Upper lobe of left lung (tissue), 6 donors: ENCODE results near the gene CHCHD1. TPM values are rescaled to one million over a fixed set of nuclear protein-coding genes. Genes with fewer than 3 reads are reported as not detected.
"Not testable (repeated sequence)": the region's sequence is repeated elsewhere in the genome, so short reads cannot be mapped to it uniquely, and the experiment has no call there.

Experiments used
- ATAC-seq, 2 donors: fragments of 200-7000 bp; cut with Tn5 transposase; one replicate each; pipeline ENCODE4 v1.9.1; 2022; ENCODE audit warnings: mild to moderate bottlenecking in 2 of 2, moderate library complexity in 2 of 2; ENCODE audit not compliant: low FRiP score in 2 of 2
- DNase-seq, 2 donors: peaks; one replicate each; pipeline ENCODE4 v3.0.0-alpha.2; 2019 to 2020
- H3K27ac ChIP-seq, 4 donors: fragments of 200-600 bp; sonication (generic); one replicate each; pipeline ENCODE4 v1.5.1; 2016 to 2019
- H3K27me3 ChIP-seq, 4 donors: fragments of 200-600 bp; sonication (generic); one replicate each; pipeline ENCODE4 v1.5.1; 2017 to 2019
- H3K36me3 ChIP-seq, 4 donors: fragments of 200-600 bp; sonication (generic); one replicate each; pipeline ENCODE4 v1.5.1; 2016 to 2019
- H3K4me1 ChIP-seq, 4 donors: fragments of 200-600 bp; sonication (generic); one replicate each; pipeline ENCODE4 v1.5.1; 2018 to 2019
- H3K4me3 ChIP-seq, 4 donors: fragments of 200-600 bp; sonication (generic); one replicate each; pipeline ENCODE4 v1.5.1; 2017 to 2019; ENCODE audit warnings: mild to moderate bottlenecking in 2 of 4, moderate library complexity in 1 of 4
- H3K9me3 ChIP-seq, 4 donors: fragments of 200-600 bp; sonication (generic); one replicate each; pipeline ENCODE4 v1.5.1; 2018 to 2019
- CTCF ChIP-seq, 6 experiments: fragments of 450-650 bp in 4 of 6; fragments of 200-600 bp in 2 of 6; sonication (generic) in 2 of 6; IDR thresholded peaks; one replicate each; pipeline ENCODE4 v1.5.1; 2016 to 2019; ENCODE audit warnings: antibody characterized with exemption in 6 of 6
- EP300 ChIP-seq, 4 donors: sonication (generic); formaldehyde crosslinking; IDR thresholded peaks; one replicate each; pipeline ENCODE4 v1.5.1; 2017; ENCODE audit warnings: antibody characterized with exemption in 4 of 4, control low read depth in 2 of 4
- POLR2A ChIP-seq, 4 donors: fragments of 450-650 bp; IDR thresholded peaks; one replicate each; pipeline ENCODE4 v1.5.1; 2016 to 2017; ENCODE audit warnings: antibody characterized with exemption in 4 of 4, mild to moderate bottlenecking in 2 of 4
- POLR2AphosphoS5 ChIP-seq, 2 donors: sonication (generic); formaldehyde crosslinking; IDR thresholded peaks; one replicate each; pipeline ENCODE4 v1.5.1; 2017; ENCODE audit warnings: antibody characterized with exemption in 2 of 2
- WGBS, 2 donors: methylation state at CpG; one replicate each; pipeline ENCODE4 v1.1.5; 2017 to 2018; 5-methylcytosine and 5-hydroxymethylcytosine counted together
- small RNA-seq, 4 donors: library from RNA; depleted of rRNA; stranded (forward); fragments of <200 nt; gene quantifications; one replicate each; pipeline ENCODE3, GENCODE V24; 2016
- total RNA-seq, 6 donors: library from RNA; depleted of rRNA in 4 of 6; stranded (reverse); fragments of >200 nt in 4 of 6; gene quantifications; one replicate each; pipeline versions ENCODE4 v1.1.0 to v1.2.1, GENCODE V29; 2016 to 2021
- donor health status: DM: no; HTN: no; CAD: no; lungs with moderate emphysema.
- donor health status: DM: no; HTN: yes; CAD: no; lungs with severe emphysema.

Gene CHCHD1
- total RNA-seq, 6 donors from 2014 or later: 16.8 to 34.9 (median 19.4) TPM

- H3K4me3 ChIP-seq: no peak overlapping the region
- ATAC-seq: no peak
- WGBS, 2 donors: 94% methylated on average over 6 to 14 of the region's 14 CpGs
- H3K9me3 ChIP-seq: no peaks in the 10 kb centered on the region
- no peak for DNase-seq
- H3K36me3 ChIP-seq: peaks cover 4 to 61% (median 36%) of the 10 kb centered on the region in 4 donors
- H3K27me3 ChIP-seq: no peaks in the 10 kb centered on the region
- no peak for TF ChIP-seq CTCF (IDR thresholded peaks at IDR 0.05)
- TF ChIP-seq POLR2A (IDR thresholded peaks at IDR 0.05): no peak
- TF ChIP-seq POLR2AphosphoS5 (IDR thresholded peaks at IDR 0.05): no peak
- no peak for TF ChIP-seq EP300 (IDR thresholded peaks at IDR 0.05)
- H3K27ac ChIP-seq: no peak overlapping the region
- H3K4me1 ChIP-seq: peaks cover 7 to 10% (median 9%) of the 10 kb centered on the region in 4 donors
Observed at GRCh38 chr10:73824146-73824725, 42.4 kb downstream of the CHCHD1 start.

GRCh38 chr10:73827346-73828089 is 45.7 kb downstream of the CHCHD1 start:
- Histone ChIP-seq H3K4me3 (no peak overlapping the region), H3K4me1 (no peaks in the 10 kb centered on the region), H3K27me3 (no peaks in the 10 kb centered on the region), H3K9me3 (no peaks in the 10 kb centered on the region), H3K27ac (no peak overlapping the region), H3K36me3 (peaks cover 4 to 61% (median 33%) of the 10 kb centered on the region in 4 donors)
- peak in 1 of 2 donors; percentile 19 for ATAC-seq
- no peak for TF ChIP-seq CTCF (IDR thresholded peaks at IDR 0.05)
- TF ChIP-seq POLR2AphosphoS5 (IDR thresholded peaks at IDR 0.05): no peak
- no peak for TF ChIP-seq POLR2A (IDR thresholded peaks at IDR 0.05)
- TF ChIP-seq EP300 (IDR thresholded peaks at IDR 0.05): no peak
- no peak for DNase-seq
- WGBS, 2 donors: 95 to 97% methylated on average over 18 to 19 of the region's 19 CpGs

GRCh38 chr10:73828161-73828560 is 46.3 kb downstream of the CHCHD1 start:
- TF ChIP-seq POLR2A (IDR thresholded peaks at IDR 0.05): no peak
- no peak for TF ChIP-seq POLR2AphosphoS5 (IDR thresholded peaks at IDR 0.05)
- TF ChIP-seq EP300 (IDR thresholded peaks at IDR 0.05): no peak
- TF ChIP-seq CTCF (IDR thresholded peaks at IDR 0.05): no peak
- Histone ChIP-seq H3K27me3 (no peaks in the 10 kb centered on the region), H3K27ac (no peak overlapping the region), H3K9me3 (no peaks in the 10 kb centered on the region), H3K36me3 (peaks cover 4 to 60% (median 30%) of the 10 kb centered on the region in 4 donors), H3K4me1 (no peaks in the 10 kb centered on the region), H3K4me3 (no peak overlapping the region)
- ATAC-seq (no peak), DNase-seq (no peak)
- 85 to 96% methylated on average over 6 of the region's 6 CpGs for WGBS, 2 donors

GRCh38 chr10:73829090-73829489 is 47.2 kb downstream of the CHCHD1 start:
- not testable (repeated sequence) for H3K27ac ChIP-seq, H3K9me3 ChIP-seq, H3K4me1 ChIP-seq, ATAC-seq, H3K4me3 ChIP-seq, DNase-seq, H3K27me3 ChIP-seq
- peaks cover 4 to 51% (median 22%) of the 10 kb centered on the region in 4 donors for H3K36me3 ChIP-seq
- 90 to 96% methylated on average over 7 of the region's 7 CpGs for WGBS, 2 donors

Small RNAs within 50 kb of the gene (small RNA-seq; reads per million reads assigned to genes)
- gene AC022400.4 (0 reads per million in 4 donors), gene AC022400.9 (0 reads per million in 4 donors), gene ZSWIM8-AS1 (0 reads per million in 4 donors)

Other genes with a start within 250 kb of the CHCHD1 start
- 100 to 1,000 TPM in 4 of 6 donors, 10 to 100 TPM in 2; 67.9 to 188 (median 120) TPM for gene USP54, start 190.7 kb upstream of the CHCHD1 start, total RNA-seq
- gene MYOZ1, start 140.6 kb upstream of the CHCHD1 start, total RNA-seq: 1 to 10 TPM in 2 of 6 donors, under 1 TPM in 1, not detected in 3; 0.46 to 3.5 (median 2.6) TPM
- under 1 TPM in 3 of 6 donors, not detected in 3; 0.54 to 0.84 (median 0.78) TPM for gene SYNPO2L, start 126.0 kb upstream of the CHCHD1 start, total RNA-seq
- gene AGAP5, start 83.9 kb upstream of the CHCHD1 start, total RNA-seq: 10 to 100 TPM in 3 of 6 donors, 1 to 10 TPM in 3; 6.6 to 25.1 (median 8.7) TPM
- 10 to 100 TPM; 55.1 to 84.0 (median 65.0) TPM for gene SEC24C, start 37.7 kb upstream of the CHCHD1 start, total RNA-seq
- gene ZSWIM8, start 3.6 kb downstream of the CHCHD1 start, total RNA-seq: 100 to 1,000 TPM in 4 of 6 donors, 10 to 100 TPM in 2; 54.9 to 202 (median 109) TPM
- gene NDST2, start 29.6 kb downstream of the CHCHD1 start, total RNA-seq: 10 to 100 TPM; 26.4 to 92.2 (median 38.3) TPM
- 10 to 100 TPM; 25.7 to 52.3 (median 43.0) TPM for gene CAMK2G, start 92.5 kb downstream of the CHCHD1 start, total RNA-seq
- 10 to 100 TPM in 3 of 6 donors, 1 to 10 TPM in 3; 8.2 to 38.8 (median 12.4) TPM for gene PLAU, start 129.1 kb downstream of the CHCHD1 start, total RNA-seq
- gene VCL, start 216.1 kb downstream of the CHCHD1 start, total RNA-seq: 100 to 1,000 TPM in 5 of 6 donors, 10 to 100 TPM in 1; 76.5 to 214 (median 133) TPM